GM12892 (cell line): ENCODE measurements around the gene DIAPH1.

Experiments
- DNase-seq: peaks from one replicate; pipeline ENCODE4 v3.0.0; 2011; ENCODE audit not compliant: insufficient read length
- FAIRE-seq: peaks from 2 replicates; lab custom pipeline; 2011; peaks lifted over from hg19 to GRCh38; lab: Jason Lieb, UNC
- POLR2A ChIP-seq: IDR thresholded peaks from 2 replicates; pipeline ENCODE4 v1.6.1; 2011; ENCODE audit warnings: low read depth, low read length, control low read depth
- POLR2AphosphoS5 ChIP-seq: IDR thresholded peaks from 2 replicates; pipeline ENCODE4 v1.6.1; 2011; ENCODE audit warnings: low read depth, low read length, control low read depth
- TAF1 ChIP-seq: IDR thresholded peaks from 2 replicates; pipeline ENCODE4 v1.6.1; 2011; ENCODE audit warnings: low read depth, mild to moderate bottlenecking, control low read depth, low read length, borderline replicate concordance

DIAPH1 gene

GRCh38 chr5:141506381-141507155, 112.2 kb downstream of the DIAPH1 start:
- DNase-seq = no peak
- FAIRE-seq = peak; percentile 44
- TF ChIP-seq TAF1 (no peak), POLR2AphosphoS5 (no peak), POLR2A (no peak)

DNA sequence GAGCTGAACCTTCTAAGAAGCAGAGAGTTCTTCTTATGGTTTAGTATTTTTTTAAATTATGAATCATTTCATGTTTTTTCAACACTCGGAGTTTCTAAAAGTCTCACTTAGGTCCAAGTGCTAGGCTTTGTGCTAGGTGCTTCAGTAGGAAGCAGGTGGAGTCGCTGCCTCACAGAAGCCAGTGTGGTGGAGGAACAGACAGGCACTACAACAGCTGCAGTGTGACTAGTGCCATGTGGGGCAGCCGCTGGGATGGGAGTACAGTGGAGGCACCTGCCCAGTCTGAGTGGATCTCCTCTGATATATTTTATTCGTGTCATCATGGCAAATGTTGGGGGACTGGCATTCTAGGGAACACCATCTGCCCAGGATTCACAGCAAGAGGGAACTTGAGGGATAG, 114.6 kb downstream of the DIAPH1 start:
- DNase-seq (no peak), FAIRE-seq (no peak)
- TF ChIP-seq POLR2AphosphoS5 (no peak), TAF1 (no peak), POLR2A (no peak)

DNA sequence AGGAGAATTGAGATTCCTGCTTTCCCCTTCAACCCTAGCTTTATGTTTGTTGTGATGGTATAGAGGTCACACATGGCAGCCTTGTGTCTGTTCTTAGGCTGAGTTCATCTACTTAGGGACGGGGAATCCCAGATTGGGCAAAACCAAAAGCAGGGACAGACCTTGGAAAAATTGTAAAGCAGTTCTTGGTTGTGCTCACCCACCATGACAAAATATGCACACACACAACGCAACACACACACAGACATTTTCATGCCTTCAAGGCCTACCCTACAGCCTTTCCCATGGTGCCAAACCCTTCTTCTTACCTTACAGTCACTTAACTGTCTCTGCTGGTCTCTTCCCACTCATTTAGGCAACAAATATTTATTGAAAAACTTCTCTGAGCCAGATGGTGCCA, 115.1 kb downstream of the DIAPH1 start:
- DNase-seq (no peak), FAIRE-seq (no peak)
- TF ChIP-seq POLR2AphosphoS5 (no peak), TAF1 (no peak), POLR2A (no peak)

GRCh38 chr5:141501761-141502160, 117.0 kb downstream of the DIAPH1 start:
- no peak for FAIRE-seq
- no peak for DNase-seq
- no peak for TF ChIP-seq POLR2A
- TF ChIP-seq POLR2AphosphoS5 = no peak
- TF ChIP-seq TAF1 = no peak

DNA sequence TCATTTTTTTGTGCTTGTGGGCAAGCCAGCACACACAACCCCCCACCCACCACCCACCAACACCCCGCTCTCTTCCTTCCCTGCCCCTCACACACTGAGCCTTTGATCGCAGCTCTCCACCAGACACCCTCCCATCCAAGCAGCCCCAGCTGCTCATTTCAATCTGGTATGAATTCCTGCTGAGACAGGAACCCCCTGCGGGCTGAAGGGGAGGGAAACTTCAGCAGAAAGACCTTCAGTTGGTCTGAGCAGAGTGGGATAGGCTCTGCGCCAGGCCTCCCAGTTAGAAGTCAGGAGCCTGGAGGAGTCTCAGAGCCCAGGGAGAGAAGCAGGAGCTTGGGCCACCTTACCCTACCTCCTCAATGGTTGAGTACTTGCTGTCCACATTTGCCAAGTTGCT, 122.8 kb downstream of the DIAPH1 start:
- TF ChIP-seq POLR2AphosphoS5 (no peak), TAF1 (no peak), POLR2A (no peak)
- no peak for DNase-seq
- no peak for FAIRE-seq

GRCh38 chr5:141495453-141495811, 123.4 kb downstream of the DIAPH1 start:
- no peak for FAIRE-seq
- TF ChIP-seq TAF1 (no peak), POLR2A (no peak), POLR2AphosphoS5 (no peak)
- DNase-seq = no peak

GRCh38 chr5:141494761-141495452, 123.9 kb downstream of the DIAPH1 start:
- FAIRE-seq (no peak), DNase-seq (no peak)
- TF ChIP-seq TAF1 = no peak

GRCh38 chr5:141493500-141494422, 125.0 kb downstream of the DIAPH1 start:
- DNase-seq (no peak), FAIRE-seq (no peak)
- TF ChIP-seq POLR2AphosphoS5 (no peak), POLR2A (no peak), TAF1 (no peak)

DNA sequence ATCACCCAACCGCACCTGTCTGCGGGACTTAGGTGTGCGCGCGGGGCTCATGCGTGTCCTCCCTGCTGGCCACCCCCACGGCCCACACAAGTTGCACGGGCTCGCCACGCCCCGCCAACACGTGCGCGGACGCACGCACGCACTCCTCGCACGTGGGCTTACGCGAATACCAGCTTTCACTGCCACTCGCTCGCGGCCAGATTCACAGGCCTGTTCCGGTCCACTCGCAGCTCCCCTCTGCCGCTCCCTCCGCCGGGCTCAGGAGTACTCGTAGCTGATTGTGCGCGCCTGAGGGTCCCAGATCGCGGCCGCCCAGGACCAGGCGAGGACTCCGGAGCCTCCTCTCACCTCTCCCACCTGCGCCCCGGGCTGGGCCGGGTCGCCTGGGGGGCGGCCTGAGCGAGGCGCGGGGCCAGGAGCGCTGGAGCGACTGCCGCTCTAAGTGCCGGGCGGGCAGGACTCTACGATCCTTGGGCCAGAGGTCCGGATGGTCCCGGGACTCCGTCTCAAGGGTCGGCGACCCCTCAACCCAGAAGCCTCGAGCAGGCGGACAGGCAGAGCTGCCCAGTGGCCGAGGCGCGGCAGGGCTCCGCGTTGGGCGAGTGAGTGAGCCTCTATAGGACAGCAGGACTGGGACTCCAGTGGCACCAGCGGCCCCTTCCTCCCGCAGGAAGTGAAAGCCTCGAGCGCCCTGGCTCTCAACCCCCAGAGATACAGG, 126.5 kb downstream of the DIAPH1 start:
- FAIRE-seq = peak; percentile 81
- TF ChIP-seq TAF1 (no peak), POLR2AphosphoS5 (no peak), POLR2A (no peak)
- DNase-seq = peak; percentile 48

DNA sequence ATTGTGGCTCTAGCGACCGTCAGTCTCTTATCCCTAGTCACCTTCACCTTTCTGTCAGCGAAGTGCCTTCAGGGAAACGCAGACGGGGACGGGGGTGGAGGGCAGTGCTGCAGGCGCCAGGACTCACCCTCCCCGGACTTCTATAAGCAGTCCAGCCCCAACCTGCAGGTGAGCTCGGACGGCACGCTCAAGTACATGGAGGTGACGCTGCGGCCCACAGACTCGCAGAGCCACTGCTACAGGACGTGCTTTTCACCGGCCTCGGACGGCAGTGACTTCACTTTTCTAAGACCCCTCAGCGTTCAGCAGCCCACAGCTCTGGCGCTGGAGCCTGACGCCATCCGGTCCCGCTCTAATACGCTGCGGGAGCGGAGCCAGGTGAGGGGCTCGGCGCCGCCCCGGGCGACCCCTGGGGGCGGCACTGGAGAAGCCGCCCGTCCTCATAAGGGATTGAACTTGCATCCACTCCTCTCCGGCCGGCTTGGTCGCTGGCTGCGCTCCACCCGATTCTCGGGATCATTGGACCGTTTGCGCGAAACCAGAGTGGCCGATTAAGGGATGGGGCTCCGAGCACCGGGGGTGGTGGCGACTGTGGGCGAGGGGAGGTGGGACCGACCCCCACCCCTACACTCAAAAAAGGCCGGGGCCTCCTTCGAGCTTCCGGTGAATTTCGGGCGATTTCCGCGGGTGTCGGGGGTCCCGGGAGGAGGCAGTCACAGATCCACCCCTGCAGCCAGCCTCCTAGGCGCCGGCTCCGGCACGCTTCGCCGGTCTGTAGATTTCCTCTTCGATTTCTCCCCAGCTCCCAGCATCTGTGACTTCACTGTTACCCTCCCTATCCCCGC, 127.3 kb downstream of the DIAPH1 start:
- DNase-seq (no peak), FAIRE-seq (peak; percentile 58)
- TF ChIP-seq TAF1 (no peak), POLR2AphosphoS5 (no peak), POLR2A (no peak)
